Stimulated activated effector memory CD8-positive, alpha-beta T cell treated with anti-CD3 and anti-CD28 coated beads, Interleukin-12 subunit alpha, Interleukin-12 subunit beta, amount 100 ng/mL, for 72 hours (primary cell): Measurements from ENCODE around the gene ENKD1.

Experiments
- ATAC-seq: fragments of 150-1000 bp; cut with Tn5 transposase; 2 replicates; pipeline ENCODE4 v1.10.0; 2021
- DNase-seq, 2 donors: peaks; one replicate each; pipeline ENCODE4 v3.0.0; 2021 to 2022; ENCODE audit warnings: low spot score in 2 of 2
- H3K27ac Mint-ChIP-seq: one replicate; pipeline ENCODE4 v1.8.0; 2022; ENCODE audit warnings: mild to moderate bottlenecking, mixed read lengths
- H3K36me3 Mint-ChIP-seq: one replicate; pipeline ENCODE4 v1.8.0; 2022; ENCODE audit warnings: mild to moderate bottlenecking, mixed read lengths
- H3K4me1 Mint-ChIP-seq: one replicate; pipeline ENCODE4 v1.8.0; 2022; ENCODE audit warnings: mixed read lengths
- H3K4me3 Mint-ChIP-seq: one replicate; pipeline ENCODE4 v1.8.0; 2022; ENCODE audit warnings: mild to moderate bottlenecking, mixed read lengths
- H3K9me3 Mint-ChIP-seq: one replicate; pipeline ENCODE4 v1.8.0; 2022; ENCODE audit warnings: mixed read lengths

The ENKD1 gene

DNA sequence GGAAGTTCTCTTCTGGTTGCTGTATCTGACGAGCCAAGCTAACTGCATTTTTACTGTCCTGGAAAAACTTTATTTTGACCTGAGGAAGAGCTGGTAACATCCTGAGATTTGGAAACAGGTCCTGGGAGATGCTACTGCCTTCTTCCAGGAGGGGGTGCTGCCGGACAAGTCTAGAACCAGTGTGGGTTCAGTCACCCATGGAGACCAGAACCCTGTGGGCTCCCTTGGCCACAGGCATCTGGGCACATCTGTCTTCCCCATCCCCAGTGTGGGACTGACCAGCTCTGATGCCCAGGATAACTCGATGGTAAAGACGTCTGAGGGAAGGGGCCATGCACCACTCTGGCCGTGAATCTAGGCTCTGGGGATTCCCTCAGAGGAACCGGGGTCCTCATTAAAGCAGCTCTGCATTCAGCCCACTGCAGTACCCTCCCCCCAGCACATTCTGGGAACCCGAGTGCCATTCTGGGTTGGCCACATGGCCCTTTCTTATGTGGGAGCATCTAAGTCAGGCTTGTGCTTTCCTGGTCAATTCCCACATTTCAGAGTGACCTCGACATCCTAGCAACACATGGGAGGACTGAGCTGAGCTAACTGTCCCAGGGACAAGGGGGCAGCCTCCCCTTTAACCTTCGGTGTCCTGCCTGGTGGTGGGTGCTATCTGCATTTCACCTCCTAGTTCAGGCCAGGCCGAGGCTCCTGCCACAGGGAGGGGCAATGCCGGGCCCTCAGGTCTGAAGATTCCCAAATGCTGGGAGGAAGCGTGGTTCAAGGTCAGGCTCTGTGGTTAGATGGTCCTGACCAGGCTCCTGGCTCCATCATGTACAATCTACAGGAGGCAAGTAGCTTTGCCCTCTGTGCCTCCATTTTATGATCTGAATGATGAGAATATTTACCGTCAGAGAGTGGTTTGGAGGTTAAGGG is 6.5 kb upstream of the ENKD1 start:
- H3K4me3 Mint-ChIP-seq = no peak overlapping the region
- ATAC-seq (peak; percentile 42), DNase-seq (no peak)
- peaks cover 9% of the 10 kb centered on the region for H3K4me1 Mint-ChIP-seq
- peak overlapping the region; percentile 26 for H3K27ac Mint-ChIP-seq
- H3K9me3 Mint-ChIP-seq = no peaks in the 10 kb centered on the region
- H3K36me3 Mint-ChIP-seq = peaks cover 13% of the 10 kb centered on the region

DNA sequence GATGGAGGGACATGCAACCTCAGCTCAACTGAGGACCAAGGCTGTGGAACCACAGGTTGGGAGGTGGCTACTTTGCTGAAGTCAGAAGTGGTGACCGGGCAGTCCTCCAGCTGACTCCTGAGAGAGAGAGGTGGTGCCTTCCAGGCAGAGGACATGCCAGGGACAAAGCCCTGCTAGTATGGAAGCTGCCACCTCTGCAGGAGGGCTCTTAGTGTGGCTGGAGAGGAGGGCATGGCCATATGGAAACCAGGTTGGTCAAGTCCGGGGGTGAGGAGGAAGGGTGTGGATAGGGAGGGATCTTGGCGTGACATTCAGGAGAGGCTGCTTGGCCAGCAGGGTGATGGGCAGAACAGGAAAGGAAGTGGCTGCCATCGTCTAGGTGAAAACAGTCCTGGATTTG is 5.8 kb upstream of the ENKD1 start:
- peaks cover 9% of the 10 kb centered on the region for H3K4me1 Mint-ChIP-seq
- DNase-seq (no peak), ATAC-seq (no peak)

GRCh38 chr16:67669499-67670101 is 3.0 kb upstream of the ENKD1 start:
- Mint-ChIP-seq H3K27ac (no peak overlapping the region), H3K9me3 (no peaks in the 10 kb centered on the region), H3K4me3 (no peak overlapping the region), H3K36me3 (peaks cover 3% of the 10 kb centered on the region), H3K4me1 (peaks cover 16% of the 10 kb centered on the region)
- ATAC-seq (no peak), DNase-seq (no peak)

More for the DNA sequence above, 5.8 kb upstream of the ENKD1 start:
- peaks cover 13% of the 10 kb centered on the region for H3K36me3 Mint-ChIP-seq
- H3K4me3 Mint-ChIP-seq = no peak overlapping the region
- peak overlapping the region; percentile 26 for H3K27ac Mint-ChIP-seq
- H3K9me3 Mint-ChIP-seq = no peaks in the 10 kb centered on the region

- ATAC-seq (no peak), DNase-seq (no peak)
- no peaks in the 10 kb centered on the region for H3K9me3 Mint-ChIP-seq
- no peaks in the 10 kb centered on the region for H3K36me3 Mint-ChIP-seq
- peak overlapping the region; percentile 3 for H3K4me3 Mint-ChIP-seq
- H3K27ac Mint-ChIP-seq = peak overlapping the region; percentile 49
- peaks cover 16% of the 10 kb centered on the region for H3K4me1 Mint-ChIP-seq
These were observed 2.1 kb upstream of the ENKD1 start for GRCh38 chr16:67668495-67669157.

- DNase-seq = peak; percentile 44 to 79
- Mint-ChIP-seq H3K4me3 (peak overlapping the region; percentile 81), H3K9me3 (no peaks in the 10 kb centered on the region), H3K36me3 (no peaks in the 10 kb centered on the region), H3K4me1 (peaks cover 16% of the 10 kb centered on the region), H3K27ac (no peak overlapping the region)
- ATAC-seq = peak; percentile 87
These were observed 1.4 kb upstream of the ENKD1 start for GRCh38 chr16:67667817-67668494.

- ATAC-seq (no peak), DNase-seq (no peak)
- H3K4me3 Mint-ChIP-seq = peak overlapping the region; percentile 81
- no peaks in the 10 kb centered on the region for H3K9me3 Mint-ChIP-seq
- peaks cover 16% of the 10 kb centered on the region for H3K4me1 Mint-ChIP-seq
- peak overlapping the region; percentile 87 for H3K27ac Mint-ChIP-seq
- H3K36me3 Mint-ChIP-seq = no peaks in the 10 kb centered on the region
These were observed 885 bp upstream of the ENKD1 start for GRCh38 chr16:67667453-67667816.

DNA sequence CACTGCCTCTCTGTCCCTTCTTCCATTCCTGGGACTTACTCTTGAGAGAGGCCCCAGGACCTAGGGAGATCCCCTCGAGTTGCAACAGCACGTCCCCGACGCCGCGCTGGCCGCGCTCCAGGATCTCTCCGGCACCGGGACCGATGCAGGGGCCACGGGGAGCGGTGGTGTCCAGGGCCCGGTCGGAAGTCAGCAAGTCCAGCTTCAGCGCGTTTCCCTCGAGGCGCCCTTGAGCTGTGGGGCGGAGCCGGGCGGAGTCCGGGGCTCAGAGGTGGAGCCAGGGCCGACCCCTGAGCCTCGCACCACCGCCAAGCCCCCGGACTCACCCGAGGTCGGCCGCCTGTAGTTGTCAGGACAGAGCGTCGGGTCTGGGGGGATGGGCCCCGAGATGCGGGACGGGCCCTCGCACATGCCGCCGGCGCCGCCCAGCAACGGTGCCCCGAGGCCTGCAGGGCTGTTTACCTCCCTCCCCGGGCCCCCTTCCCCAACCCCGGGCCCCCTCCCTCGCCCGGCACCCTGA is 458 bp downstream of the ENKD1 start:
- peak overlapping the region; percentile 81 for H3K4me3 Mint-ChIP-seq
- H3K36me3 Mint-ChIP-seq = peaks cover 4% of the 10 kb centered on the region
- peaks cover 24% of the 10 kb centered on the region for H3K4me1 Mint-ChIP-seq
- peak; percentile 9 for ATAC-seq
- peak overlapping the region; percentile 87 for H3K27ac Mint-ChIP-seq
- H3K9me3 Mint-ChIP-seq = no peaks in the 10 kb centered on the region
- DNase-seq = no peak

DNA sequence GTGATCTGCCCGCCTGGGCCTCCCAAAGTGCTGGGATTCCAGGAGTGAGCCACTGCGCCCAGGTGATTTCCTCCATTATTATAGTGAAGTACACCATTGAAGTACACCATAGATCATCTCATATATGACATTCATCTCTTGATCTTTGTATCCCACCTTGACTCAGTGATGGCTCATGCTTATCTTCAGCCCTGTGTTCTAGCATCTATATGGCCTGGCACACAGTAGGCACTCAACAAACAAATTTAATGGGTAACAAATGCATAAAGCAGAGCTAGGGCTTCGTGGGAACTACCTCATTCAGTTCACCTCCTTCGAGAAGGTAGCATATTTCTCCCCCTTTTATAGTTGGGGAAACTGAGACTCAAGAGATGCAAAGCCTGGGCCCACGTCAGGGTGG is 952 bp downstream of the ENKD1 start:
- H3K4me3 Mint-ChIP-seq = peak overlapping the region; percentile 81
- H3K27ac Mint-ChIP-seq = no peak overlapping the region
- H3K4me1 Mint-ChIP-seq = peaks cover 28% of the 10 kb centered on the region
- no peaks in the 10 kb centered on the region for H3K9me3 Mint-ChIP-seq
- peaks cover 9% of the 10 kb centered on the region for H3K36me3 Mint-ChIP-seq
- ATAC-seq (no peak), DNase-seq (no peak)

DNA sequence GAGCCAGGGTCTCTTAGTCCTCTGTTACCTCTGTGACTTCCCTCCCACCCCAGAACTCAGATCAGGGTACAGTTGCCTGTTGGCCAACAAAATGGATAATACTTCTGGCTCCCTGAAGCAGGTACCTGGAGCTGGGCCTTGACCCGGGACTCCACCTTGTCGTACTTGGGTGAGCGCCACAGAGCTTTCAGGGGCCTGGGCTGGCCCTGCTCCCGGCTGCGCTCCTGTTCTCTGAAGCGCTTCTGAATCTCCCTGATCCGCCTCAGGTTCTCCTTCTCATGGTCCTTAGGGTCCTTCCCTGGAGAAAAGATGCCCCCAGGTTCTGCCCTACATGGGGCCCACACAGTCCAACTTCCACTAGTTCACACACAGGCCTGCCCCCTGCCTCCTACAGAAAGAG is 1.7 kb downstream of the ENKD1 start:
- peaks cover 13% of the 10 kb centered on the region for H3K36me3 Mint-ChIP-seq
- H3K9me3 Mint-ChIP-seq = no peaks in the 10 kb centered on the region
- ATAC-seq = no peak
- peaks cover 28% of the 10 kb centered on the region for H3K4me1 Mint-ChIP-seq
- peak overlapping the region; percentile 82 for H3K27ac Mint-ChIP-seq
- peak overlapping the region; percentile 81 for H3K4me3 Mint-ChIP-seq
- no peak for DNase-seq

GRCh38 chr16:67664258-67664657 is 2.3 kb downstream of the ENKD1 start:
- no peak overlapping the region for H3K4me3 Mint-ChIP-seq
- H3K9me3 Mint-ChIP-seq = no peaks in the 10 kb centered on the region
- peaks cover 33% of the 10 kb centered on the region for H3K4me1 Mint-ChIP-seq
- H3K27ac Mint-ChIP-seq = peak overlapping the region; percentile 82
- peaks cover 17% of the 10 kb centered on the region for H3K36me3 Mint-ChIP-seq
- no peak for DNase-seq
- ATAC-seq = no peak

DNA sequence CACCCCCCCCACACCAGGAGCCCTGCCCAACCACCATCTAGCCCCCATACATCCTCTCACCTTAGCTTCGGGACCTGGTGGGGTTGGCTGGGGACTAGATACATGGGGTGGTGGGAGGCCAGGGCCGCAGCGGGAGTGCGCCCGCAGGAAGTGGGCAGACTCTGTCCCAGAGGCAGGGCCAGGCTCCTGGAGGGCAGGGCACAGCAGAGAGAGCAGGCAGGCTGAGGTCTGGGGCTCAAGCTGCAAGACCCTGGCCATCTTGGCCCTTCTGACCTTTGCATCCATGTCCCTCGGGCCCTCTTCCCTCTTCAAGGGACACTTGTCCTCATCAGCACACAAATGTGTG is 2.7 kb downstream of the ENKD1 start:
- H3K36me3 Mint-ChIP-seq = peaks cover 21% of the 10 kb centered on the region

DNA sequence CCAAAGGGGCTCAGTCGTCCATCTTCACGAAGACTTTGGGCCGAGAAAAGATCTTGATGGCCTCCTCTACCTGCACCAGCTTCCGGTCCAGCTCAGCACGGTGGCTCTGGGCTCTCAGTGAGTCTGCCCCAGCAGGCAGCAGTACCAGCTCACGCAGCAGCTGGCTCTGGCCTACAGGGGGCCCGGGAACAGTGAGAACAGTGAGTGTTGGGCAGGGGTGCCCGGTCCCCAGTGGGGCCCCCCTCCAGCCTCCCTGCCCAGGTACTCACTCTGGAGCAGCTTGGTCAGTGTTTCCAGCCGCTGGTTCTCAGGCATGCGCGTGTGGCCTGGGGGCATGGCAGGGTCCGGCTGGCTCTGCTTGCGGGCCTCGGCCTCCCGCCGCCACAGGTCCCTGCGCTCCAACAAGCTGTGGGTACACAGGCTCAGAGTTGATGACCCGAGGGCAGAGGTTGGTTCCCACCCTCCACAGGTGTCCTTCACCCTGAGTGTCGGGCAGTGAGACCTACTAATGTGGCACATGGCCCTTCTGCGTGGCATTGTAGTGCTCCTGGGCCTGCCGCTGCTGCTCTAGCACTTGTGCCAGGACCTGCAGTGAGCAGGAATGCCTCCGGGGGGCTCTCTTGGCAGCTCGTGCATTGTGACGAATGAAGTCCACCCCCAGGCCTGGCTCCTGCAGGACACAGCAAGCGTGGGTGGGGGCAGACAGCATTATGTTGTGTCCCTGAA is 3.2 kb downstream of the ENKD1 start:
- peaks cover 24% of the 10 kb centered on the region for H3K36me3 Mint-ChIP-seq
- H3K4me3 Mint-ChIP-seq = no peak overlapping the region
- DNase-seq (peak in 1 of 2 donors; percentile 72), ATAC-seq (no peak)
- H3K27ac Mint-ChIP-seq = no peak overlapping the region
- no peaks in the 10 kb centered on the region for H3K9me3 Mint-ChIP-seq
- H3K4me1 Mint-ChIP-seq = peaks cover 42% of the 10 kb centered on the region

More for the DNA sequence above, 2.7 kb downstream of the ENKD1 start:
- no peak overlapping the region for H3K4me3 Mint-ChIP-seq
- no peak overlapping the region for H3K27ac Mint-ChIP-seq
- no peaks in the 10 kb centered on the region for H3K9me3 Mint-ChIP-seq
- H3K4me1 Mint-ChIP-seq = peaks cover 37% of the 10 kb centered on the region
- DNase-seq (no peak), ATAC-seq (no peak)

- DNase-seq (no peak), ATAC-seq (no peak)
- no peak overlapping the region for H3K4me3 Mint-ChIP-seq
- H3K36me3 Mint-ChIP-seq = peaks cover 31% of the 10 kb centered on the region
- no peaks in the 10 kb centered on the region for H3K9me3 Mint-ChIP-seq
- no peak overlapping the region for H3K27ac Mint-ChIP-seq
- peaks cover 47% of the 10 kb centered on the region for H3K4me1 Mint-ChIP-seq
These were observed 3.9 kb downstream of the ENKD1 start for GRCh38 chr16:67662653-67663010.

DNA sequence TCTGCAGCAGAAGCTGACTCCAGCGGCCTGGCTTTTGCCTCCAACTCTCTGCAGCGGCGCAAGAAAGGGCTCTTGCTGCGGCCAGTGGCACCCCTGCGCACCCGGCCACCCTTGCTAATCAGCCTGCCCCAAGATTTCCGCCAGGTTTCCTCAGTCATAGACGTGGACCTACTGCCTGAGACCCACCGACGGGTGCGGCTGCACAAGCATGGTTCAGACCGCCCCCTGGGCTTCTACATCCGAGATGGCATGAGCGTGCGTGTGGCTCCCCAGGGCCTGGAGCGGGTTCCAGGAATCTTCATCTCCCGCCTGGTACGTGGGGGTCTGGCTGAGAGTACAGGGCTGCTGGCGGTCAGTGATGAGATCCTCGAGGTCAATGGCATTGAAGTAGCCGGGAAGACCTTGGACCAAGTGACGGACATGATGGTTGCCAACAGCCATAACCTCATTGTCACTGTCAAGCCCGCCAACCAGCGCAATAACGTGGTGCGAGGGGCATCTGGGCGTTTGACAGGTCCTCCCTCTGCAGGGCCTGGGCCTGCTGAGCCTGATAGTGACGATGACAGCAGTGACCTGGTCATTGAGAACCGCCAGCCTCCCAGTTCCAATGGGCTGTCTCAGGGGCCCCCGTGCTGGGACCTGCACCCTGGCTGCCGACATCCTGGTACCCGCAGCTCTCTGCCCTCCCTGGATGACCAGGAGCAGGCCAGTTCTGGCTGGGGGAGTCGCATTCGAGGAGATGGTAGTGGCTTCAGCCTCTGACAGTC is 4.5 kb downstream of the ENKD1 start:
- DNase-seq (no peak), ATAC-seq (no peak)
- Mint-ChIP-seq H3K36me3 (peaks cover 36% of the 10 kb centered on the region), H3K9me3 (no peaks in the 10 kb centered on the region), H3K27ac (no peak overlapping the region), H3K4me3 (peak overlapping the region; percentile 90), H3K4me1 (peaks cover 45% of the 10 kb centered on the region)
